Brain microvascular endothelial cell (primary cell): ENCODE results near the gene RGSL1.
A peak's percentile ranks its signal among the peaks of the same experiment; 100 is the strongest.

Source experiments
- DNase-seq: peaks from one replicate; pipeline ENCODE4 v3.0.0-alpha.2; 2020
- H3K27ac ChIP-seq: fragments of 250-450 bp; sonication (Bioruptor Pico); 2 replicates; pipeline ENCODE4 v1.5.1; 2020; ENCODE audit warnings: mild to moderate bottlenecking, moderate library complexity
- H3K27me3 ChIP-seq: fragments of 250-450 bp; sonication (Bioruptor Pico); replicated peaks from 2 replicates; pipeline ENCODE4 v1.5.1; 2020; ENCODE audit warnings: mild to moderate bottlenecking
- H3K36me3 ChIP-seq: fragments of 250-450 bp; sonication (Bioruptor Pico); replicated peaks from 2 replicates; pipeline ENCODE4 v1.5.1; 2020; ENCODE audit warnings: mild to moderate bottlenecking
- H3K4me3 ChIP-seq: 2 replicates; pipeline ENCODE4 v1.5.1; 2011; ENCODE audit warnings: low read depth, mild to moderate bottlenecking, control low read depth, low read length, moderate library complexity
- in situ Hi-C: cut with HindIII; loops from 2 replicates; pipeline ENCODE4 v1.10.0; 2017; ENCODE audit warnings: low sequenced_read_pairs, low pct_ligation_motif_present
- TF ChIP-seq, protein P1 (sequence below): IDR thresholded peaks from 2 replicates; pipeline ENCODE4 v1.5.1; 2011; ENCODE audit warnings: low read depth, mild to moderate bottlenecking, moderate library complexity, low read length, control low read depth, inconsistent platforms; ENCODE audit errors: missing control alignments

The RGSL1 gene

GRCh38 chr1:182415789-182416188, 34.2 kb upstream of the RGSL1 start:
- Histone ChIP-seq H3K27me3 (no peaks in the 10 kb centered on the region), H3K27ac (no peak overlapping the region), H3K36me3 (no peaks in the 10 kb centered on the region), H3K4me3 (no peak overlapping the region)
- in situ Hi-C loops, result no loop called here
- TF ChIP-seq, protein P1, sequence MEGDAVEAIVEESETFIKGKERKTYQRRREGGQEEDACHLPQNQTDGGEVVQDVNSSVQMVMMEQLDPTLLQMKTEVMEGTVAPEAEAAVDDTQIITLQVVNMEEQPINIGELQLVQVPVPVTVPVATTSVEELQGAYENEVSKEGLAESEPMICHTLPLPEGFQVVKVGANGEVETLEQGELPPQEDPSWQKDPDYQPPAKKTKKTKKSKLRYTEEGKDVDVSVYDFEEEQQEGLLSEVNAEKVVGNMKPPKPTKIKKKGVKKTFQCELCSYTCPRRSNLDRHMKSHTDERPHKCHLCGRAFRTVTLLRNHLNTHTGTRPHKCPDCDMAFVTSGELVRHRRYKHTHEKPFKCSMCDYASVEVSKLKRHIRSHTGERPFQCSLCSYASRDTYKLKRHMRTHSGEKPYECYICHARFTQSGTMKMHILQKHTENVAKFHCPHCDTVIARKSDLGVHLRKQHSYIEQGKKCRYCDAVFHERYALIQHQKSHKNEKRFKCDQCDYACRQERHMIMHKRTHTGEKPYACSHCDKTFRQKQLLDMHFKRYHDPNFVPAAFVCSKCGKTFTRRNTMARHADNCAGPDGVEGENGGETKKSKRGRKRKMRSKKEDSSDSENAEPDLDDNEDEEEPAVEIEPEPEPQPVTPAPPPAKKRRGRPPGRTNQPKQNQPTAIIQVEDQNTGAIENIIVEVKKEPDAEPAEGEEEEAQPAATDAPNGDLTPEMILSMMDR, result no peak
- DNase-seq, result no peak

DNA sequence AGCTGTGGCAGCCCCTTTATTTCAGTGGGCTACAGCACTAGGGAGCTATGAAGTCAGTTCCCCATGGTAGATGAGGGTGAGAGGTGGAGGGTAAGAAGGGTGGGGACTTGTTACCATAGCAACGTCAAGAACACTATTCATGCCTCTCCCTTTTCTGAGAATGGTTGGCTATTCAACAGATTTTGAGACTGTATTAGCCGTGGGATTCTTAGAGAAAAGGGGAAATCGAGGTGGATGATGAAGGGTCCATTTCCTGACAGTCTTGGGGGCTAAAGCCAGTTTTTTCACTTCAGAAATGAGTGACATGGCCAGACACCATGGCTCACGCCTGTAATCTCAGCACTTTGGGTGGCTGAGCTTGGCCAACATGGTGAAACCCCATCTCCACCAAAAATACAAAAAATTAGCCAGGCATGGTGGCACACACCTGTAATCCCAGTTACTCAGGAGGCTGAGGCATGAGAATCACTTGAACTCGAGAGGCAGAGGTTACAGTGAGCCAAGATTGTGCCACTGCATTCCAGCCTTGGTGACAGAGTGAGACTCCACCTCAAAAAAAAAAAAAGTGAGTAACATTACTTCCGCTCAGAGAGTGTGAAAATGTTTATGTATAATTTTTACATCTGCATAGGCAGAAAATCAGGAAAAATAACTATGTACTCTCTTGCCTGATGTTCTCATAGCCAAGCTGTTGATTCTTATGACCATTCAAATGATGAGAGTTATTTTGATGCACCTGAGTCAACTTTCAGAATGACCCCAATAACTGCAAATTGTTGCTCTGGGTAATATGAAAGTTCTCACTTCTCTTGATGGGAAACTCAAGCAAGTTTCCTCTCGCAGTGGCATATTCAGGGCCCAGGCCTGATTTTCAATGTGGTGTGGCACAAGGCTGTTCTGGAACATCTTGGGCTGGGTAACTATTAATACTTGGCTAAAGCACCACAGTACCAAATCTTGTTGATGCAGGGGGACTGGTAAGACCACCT, 23.2 kb upstream of the RGSL1 start:
- Histone ChIP-seq H3K4me3 (no peak overlapping the region), H3K27me3 (no peaks in the 10 kb centered on the region), H3K27ac (no peak overlapping the region), H3K36me3 (no peaks in the 10 kb centered on the region)
- in situ Hi-C loops, result no loop called here
- TF ChIP-seq, protein P1, result no peak
- no peak for DNase-seq

- DNase-seq, result no peak
- no peaks in the 10 kb centered on the region for H3K27me3 ChIP-seq
- TF ChIP-seq, protein P1, result no peak
- no peak overlapping the region for H3K4me3 ChIP-seq
- in situ Hi-C loops, result no loop called here
- no peaks in the 10 kb centered on the region for H3K36me3 ChIP-seq
- H3K27ac ChIP-seq, result no peak overlapping the region
Observed at GRCh38 chr1:182428043-182428442, 21.9 kb upstream of the RGSL1 start.

DNA sequence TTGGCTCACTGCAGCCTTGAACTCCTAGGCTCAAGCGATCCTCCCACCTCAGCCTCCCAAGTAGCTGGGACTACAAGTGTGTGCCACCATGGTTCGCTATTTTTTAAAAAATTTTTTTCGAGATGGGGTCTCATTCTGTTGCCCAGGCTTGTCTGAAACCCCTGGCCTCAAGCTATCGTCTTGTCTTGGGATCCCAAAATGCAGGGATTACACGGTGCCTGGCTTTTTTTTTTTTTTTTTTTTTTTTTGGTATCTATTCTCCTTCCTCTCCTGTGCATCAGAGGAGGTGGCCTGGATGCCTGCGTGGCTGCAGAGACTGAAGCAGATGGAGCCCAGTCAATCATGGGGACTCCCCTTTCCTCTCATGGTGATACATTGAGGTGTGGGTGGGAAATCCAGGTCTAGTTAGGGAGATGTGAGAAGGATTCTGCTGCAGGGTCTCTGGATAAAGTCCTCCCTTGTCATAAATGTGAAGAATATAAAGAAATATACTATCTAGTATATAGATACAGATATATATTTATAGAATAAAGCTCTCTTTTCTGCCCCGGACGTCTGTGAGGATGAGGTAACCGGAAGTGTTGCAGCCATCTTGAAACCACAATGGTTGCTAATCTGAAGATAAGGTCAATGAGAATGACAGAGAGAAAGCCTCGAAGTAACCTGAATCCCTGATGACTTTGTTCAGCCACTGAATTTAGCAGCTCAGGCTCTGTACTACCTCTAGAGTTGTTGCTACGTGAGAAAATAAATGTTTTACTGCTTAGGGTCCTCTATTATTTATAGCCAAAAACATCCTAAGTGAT, 19.5 kb upstream of the RGSL1 start:
- in situ Hi-C loops, result no loop called here
- DNase-seq, result peak; percentile 12
- TF ChIP-seq, protein P1, result no peak
- H3K36me3 ChIP-seq, result no peaks in the 10 kb centered on the region
- H3K27me3 ChIP-seq, result no peaks in the 10 kb centered on the region
- H3K4me3 ChIP-seq, result no peak overlapping the region
- no peak overlapping the region for H3K27ac ChIP-seq

GRCh38 chr1:182431278-182431677, 18.7 kb upstream of the RGSL1 start:
- in situ Hi-C loops, result no loop called here
- no peak for DNase-seq
- Histone ChIP-seq H3K27ac (no peak overlapping the region), H3K36me3 (no peaks in the 10 kb centered on the region), H3K27me3 (no peaks in the 10 kb centered on the region), H3K4me3 (no peak overlapping the region)
- TF ChIP-seq, protein P1, result no peak
